NOMO-1 treated with dmso at 0.1 percent for 144 hours (cell line): ENCODE measurements around the gene NFKBIL1.
A peak's percentile ranks its signal among the peaks of the same experiment; 100 is the strongest.
"Not testable (repeated sequence)": the region's sequence is repeated elsewhere in the genome, so short reads cannot be mapped to it uniquely, and the experiment has no call there.

Experiments
- DNase-seq: peaks from one replicate; lab custom pipeline; 2025; ENCODE audit not compliant: unreplicated experiment; lab: John Stamatoyannopoulos, UW

The NFKBIL1 gene

DNA sequence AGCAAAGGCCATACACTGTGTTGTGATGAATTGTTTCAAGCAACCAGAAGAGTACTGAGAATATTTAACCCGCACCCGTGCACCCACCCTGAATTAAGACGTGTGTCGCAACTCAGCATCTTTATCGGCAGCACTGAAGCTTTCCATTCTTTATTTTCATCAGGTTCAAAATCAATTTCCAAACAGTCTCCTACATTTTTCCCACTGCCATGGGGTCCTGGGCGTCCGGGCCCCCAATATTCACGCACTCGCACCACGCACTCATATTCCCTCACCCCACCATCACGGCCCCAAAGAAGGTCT, 33.0 kb downstream of the NFKBIL1 start:
- DNase-seq = no peak

DNA sequence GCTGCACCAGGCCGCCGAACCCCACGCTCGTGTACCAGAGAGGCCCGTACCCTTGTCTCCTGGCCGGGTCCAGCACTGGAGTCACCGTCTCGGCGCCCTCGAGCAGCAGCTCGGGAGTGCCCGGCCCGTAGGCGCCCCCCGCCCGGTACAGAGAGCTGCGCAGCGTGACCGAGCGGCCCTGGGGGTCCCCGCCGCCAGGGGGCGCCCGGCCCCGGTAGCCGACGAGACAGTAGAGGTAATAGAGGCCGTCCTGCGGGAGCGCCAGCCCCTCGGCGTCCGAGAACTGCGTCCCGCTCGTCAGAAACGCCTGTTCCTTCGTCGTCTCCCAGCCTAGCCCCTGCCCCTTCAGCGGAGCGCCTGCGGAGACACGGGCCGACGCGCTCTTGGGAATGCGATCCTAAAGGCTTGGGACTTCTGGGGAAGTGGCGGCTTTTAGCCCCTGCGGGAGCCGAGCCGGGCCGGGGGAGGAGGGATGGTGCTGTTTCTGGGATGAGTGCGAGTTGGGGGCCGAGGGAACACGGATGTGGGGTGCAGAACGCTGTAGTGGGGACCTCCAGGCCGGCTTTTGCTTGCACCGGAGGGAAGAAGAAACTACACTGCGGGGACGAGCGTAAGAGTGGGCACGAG, 33.5 kb downstream of the NFKBIL1 start:
- peak; percentile 74 for DNase-seq

DNA sequence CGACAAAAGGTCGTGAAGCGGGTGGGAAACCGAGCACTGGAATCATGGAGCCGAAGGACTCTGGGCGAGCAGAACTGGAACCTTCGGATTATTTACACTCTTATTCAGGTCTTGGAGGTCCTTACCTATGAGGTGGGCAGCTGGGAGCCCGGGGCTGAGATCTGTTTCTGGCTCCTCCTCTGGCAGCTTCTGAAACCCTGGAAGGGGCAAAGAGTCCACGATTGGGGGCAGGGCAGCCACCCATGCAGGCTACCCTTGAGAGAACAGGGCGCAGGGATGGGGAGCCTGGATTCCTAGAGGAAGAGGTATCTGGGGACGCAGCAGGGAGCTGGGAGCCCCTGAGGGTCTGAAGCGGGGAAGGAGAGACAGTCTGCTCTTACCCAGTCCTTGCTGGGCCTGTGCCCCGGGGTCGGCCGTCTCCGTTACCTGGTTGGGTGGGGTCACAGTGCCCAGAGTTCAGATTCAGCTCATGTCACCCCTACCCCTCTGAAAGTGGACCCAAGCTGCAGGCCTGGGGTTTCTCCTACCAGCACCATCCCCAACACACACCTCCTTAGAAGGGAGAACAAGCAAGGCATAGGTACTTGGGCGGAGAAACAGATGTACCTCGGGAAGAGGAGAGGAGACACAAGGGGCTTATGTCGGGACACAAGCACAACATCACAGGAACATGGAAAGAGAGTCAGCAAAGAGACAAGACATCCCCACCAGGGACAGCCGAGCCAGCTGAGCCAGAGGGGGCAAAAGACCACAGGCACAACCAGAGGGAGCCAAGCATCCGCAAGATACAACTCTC, 34.2 kb downstream of the NFKBIL1 start:
- DNase-seq = no peak

DNA sequence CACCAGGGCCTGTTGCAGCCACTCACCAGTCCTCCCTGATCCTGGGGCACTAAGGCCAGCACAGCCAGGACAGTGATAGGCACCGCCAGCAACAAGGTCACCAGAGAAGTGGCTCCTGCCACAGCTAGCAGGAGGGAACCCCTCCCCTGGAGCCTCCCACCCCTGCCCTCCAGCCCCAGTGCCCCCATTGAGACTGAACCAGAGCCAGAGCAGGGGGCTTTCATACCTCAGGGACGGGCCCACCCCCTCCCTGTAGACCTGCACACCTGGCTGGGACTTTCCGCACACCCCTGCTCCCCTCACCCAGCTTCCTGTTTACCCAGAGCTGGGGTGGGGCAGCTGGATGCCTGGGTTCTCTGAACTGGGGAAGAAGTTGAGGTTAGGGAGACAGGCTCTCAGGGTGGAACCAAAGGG, 34.8 kb downstream of the NFKBIL1 start, which contains the start of gene LTB:
Gene LTB, minus strand, starts transcription at position 195 of the 414 bp plus-strand sequence. Its CDS starts 7 bp downstream, at position 188.
- DNase-seq = no peak

DNA sequence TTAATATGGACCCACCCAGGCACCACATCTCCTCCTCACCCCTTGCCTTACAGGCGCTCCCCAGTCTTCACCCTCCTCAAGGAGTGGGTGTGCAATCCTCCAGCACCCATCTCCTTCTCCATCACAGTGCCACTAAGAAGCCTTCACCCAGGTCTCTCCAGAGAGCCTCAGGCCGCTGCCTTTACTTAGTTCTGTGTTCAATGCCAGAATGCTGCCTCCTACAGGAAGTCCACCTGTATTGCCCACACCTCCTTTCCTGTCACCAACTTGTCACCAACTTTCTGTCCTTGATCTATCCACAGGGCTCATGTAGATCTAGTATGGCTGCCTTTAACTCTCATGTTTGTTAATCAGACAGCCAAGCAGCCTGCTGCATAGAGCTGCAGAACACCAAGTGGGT, 38.1 kb downstream of the NFKBIL1 start:
- DNase-seq = peak; percentile 59

DNA sequence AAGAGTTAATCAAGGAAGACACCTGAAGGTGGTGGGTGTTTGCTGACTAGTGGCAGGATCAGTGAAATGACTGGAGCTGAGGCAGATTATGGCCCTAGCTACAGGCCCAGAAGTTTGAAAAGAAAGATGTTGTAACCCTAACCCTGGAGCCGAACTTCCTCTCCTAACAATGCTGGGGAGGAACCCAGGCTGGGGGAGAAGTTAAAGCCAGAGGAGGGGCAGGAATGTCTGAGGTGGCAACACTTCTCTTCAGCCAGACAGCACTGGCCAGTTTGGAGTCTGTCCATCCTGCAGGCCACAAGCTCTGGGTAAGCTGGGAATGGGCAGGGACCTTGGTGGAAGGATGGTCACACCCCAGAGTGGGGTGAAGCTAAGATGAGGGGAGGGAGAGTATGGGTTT, 38.6 kb downstream of the NFKBIL1 start, which contains the start of gene LST1:
Gene LST1, plus strand, starts transcription at position 270 of the 400 bp plus-strand sequence. CDS start 1,023 bp downstream, outside the sequence.
- peak; percentile 89 for DNase-seq

DNA sequence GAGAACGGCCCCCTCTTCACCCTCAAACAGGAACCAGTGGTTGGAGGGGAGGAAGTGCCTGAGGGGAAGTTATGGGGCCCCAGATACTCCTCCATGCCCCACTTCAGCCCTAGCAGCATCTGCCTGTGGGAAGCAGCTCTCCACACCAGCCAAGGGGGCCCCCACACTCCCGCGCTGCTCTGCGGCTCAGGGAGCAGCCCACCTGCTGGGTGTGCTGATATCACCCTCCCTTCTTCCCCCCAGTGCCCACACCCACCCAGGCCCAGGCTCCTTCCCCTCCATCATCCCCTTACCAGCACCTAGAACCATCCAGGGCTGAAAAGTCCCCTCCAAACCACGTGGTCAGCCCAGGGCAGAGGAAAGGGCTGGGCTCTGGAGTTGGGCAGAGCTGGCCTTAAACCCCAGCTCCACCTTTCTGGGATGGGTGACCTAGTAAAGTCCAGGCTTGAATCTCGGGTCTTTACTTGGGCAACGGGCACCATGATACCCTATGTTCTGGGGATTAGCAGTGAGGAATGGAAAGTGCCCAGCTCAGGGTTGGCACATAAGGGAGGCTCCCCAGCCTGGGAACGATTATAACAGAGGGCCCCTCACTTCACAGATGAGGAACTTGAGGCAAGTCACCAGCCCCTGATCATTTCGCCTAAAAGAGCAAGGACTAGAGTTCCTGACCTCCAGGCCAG, 39.3 kb downstream of the NFKBIL1 start:
- DNase-seq = peak; percentile 85

DNA sequence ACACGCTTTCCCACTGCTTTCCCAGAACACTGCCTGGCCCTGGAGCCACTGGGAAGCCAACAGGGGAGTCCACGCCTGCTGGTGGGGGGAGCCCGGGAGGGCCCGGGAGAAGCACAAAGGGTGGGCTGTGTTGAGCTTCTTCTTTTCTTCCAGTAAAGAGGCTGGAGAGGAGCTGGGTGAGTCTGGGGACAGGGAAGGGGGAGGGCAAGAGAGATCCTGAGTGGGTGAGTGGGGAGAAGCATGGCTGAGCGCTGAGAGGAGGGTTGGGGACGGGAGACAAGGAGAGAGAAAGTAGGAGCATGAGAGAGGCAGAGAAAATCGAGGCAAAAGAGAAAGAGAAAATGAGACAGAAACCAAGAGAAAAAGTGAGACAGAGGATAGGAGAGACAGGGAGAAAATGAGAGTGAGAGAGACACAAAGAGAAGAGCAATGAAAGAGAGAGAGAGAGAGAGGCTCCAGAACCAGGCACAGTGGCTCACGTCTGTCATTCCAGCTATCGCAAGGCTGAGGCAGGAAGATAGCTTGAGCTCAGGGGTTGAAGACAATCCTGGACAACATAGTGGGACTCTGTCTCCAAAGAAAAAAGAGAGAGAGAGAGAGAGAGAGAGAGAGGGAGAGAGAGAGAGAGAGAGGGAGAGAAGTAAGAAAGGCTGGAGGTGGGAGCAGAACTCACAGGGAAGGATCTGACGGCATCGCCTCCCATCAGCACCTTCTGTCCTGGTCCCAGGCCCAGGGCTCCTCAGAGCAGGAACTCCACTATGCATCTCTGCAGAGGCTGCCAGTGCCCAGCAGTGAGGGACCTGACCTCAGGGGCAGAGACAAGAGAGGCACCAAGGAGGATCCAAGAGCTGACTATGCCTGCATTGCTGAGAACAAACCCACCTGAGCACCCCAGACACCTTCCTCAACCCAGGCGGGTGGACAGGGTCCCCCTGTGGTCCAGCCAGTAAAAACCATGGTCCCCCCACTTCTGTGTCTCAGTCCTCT, 40.7 kb downstream of the NFKBIL1 start:
- no peak for DNase-seq

DNA sequence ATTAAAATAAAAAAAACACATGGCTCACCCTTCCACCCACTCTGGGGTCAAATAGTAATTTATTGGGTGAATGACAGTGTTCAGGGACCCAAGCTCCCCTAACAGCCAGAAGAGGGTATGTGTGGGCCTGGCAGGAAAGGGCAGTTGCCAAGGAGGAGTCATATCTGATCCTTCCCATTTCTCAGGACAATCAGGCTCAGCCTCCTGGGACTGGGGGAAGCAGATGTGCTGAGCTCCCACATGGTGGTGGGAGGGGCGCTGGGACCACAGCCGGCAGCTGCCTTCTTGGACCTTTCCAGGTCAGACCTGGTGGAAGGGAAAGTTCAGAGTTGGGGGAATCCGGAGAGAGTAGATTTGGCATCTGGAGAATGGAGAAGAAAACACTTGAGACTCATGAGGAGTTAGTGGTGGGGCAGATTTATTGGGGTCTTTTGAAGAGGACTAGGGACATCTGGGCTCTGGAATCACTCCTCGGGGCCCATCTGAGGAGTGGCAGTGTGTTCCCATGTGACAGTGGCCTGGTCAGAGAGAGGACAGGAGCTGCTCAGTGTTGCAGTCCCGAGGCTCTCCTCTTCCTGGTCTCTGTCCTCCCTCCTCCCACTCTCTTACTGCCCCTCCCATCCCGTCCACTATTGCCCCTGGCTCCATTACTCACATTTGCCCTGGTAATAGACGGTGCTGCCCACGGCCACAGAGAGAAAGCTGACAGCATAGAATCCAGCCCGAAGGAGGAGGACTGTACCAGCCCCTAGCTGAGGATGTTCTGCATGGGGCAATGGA, 41.7 kb downstream of the NFKBIL1 start:
- DNase-seq = no peak

DNA sequence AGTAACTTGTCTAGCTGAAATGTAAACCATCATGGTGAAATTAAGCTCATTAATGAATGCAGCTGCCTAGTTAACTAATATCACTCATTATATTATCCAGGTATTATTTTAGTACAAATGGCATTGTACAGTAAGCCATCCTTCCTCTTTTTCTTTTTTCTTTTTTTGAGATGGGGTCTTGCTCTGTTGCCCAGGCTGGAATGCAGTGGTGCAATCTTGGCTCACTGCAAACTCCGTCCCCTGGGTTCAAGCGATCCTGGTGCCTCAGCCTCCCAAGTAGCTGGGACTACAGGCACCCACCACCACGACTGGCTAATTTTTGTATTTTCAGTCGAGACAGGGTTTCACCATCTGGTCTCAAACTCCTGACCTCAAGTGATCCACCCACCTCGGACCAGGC, 43.3 kb downstream of the NFKBIL1 start:
- not testable (repeated sequence) for DNase-seq

DNA sequence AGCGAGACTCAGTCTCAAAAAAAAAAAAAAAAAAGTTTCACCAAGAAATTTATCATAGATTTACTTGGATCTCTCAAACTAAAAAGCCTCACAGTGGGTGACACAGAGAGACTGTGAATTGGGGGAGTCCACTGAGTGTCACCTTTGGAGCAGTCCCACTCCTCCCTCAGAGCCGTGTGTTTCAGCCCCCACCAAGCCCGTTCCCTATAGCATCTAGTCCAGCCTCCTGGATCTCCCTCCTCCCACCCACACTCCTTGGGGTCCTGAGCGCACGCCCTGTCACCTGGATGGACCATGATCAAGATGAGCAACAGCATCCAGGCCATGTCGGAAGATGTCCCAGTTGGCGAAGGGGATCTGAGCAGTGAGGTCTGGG, 45.0 kb downstream of the NFKBIL1 start:
- no peak for DNase-seq

DNA sequence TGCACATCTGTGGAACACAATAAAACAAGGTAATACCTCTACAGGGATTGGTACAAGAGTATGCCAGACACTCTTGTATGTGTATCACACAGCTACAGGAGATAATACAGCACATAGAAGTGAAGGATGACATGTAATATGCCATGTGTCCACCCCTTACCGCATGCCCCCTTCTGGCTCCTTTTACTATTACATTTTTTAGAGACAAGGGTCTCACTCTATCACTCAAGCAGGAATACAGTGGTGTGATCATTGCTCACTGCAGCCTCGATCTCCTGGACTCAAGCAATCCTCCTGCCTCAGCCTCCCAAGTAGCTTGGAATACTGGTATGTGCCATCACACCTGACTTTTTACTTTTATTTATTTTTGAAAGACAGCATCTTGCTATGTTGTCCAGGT, 49.6 kb downstream of the NFKBIL1 start:
- peak; percentile 56 for DNase-seq

DNA sequence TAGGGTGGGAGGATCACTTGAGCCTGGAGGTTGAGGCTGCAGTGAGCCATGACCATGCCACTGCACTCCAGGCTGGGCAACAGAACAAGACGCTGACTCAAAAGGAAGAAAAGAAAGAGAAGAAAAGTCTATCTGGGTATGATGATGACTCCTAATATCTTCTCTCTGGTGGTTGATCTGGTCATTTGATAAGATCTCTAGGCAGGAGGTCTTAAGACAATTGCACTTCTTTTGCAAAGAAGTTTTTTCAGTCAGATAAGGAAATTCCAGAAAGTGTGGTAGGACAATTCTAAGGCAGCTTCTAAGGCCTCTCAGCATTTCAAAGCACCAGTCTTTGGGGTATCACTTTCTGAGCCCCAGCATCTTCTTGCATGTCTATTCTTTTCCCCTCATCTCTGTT, 59.9 kb downstream of the NFKBIL1 start:
- no peak for DNase-seq
